Activated naive CD4-positive, alpha-beta T cell treated with anti-CD3 and anti-CD28 coated beads, Interleukin-2, amount 50 U/mL, for 16 hours (primary cell): ENCODE data around the gene PLEKHS1.
"Not testable (repeated sequence)": the region's sequence is repeated elsewhere in the genome, so short reads cannot be mapped to it uniquely, and the experiment has no call there.

Experiments used
- DNase-seq: peaks from one replicate; pipeline ENCODE4 v3.0.0-alpha.2; 2020

Gene PLEKHS1

GRCh38 chr10:113742466-113742865 is 9.0 kb upstream of the PLEKHS1 start:
- DNase-seq, result no peak

GRCh38 chr10:113743594-113743993 is 7.9 kb upstream of the PLEKHS1 start:
- DNase-seq, result no peak

GRCh38 chr10:113745374-113745773 is 6.1 kb upstream of the PLEKHS1 start:
- DNase-seq, result no peak

- no peak for DNase-seq
These were observed 5.1 kb upstream of the PLEKHS1 start for GRCh38 chr10:113746217-113746957.

- no peak for DNase-seq
These were observed 1.1 kb downstream of the PLEKHS1 start for GRCh38 chr10:113752553-113752952.

- no peak for DNase-seq
These were observed 1.7 kb downstream of the PLEKHS1 start for GRCh38 chr10:113753020-113753692.

GRCh38 chr10:113754125-113754524 is 2.6 kb downstream of the PLEKHS1 start:
- DNase-seq, result no peak

- DNase-seq, result no peak
These were observed 3.3 kb downstream of the PLEKHS1 start for GRCh38 chr10:113754768-113755167.

GRCh38 chr10:113756940-113757543 is 5.6 kb downstream of the PLEKHS1 start:
- DNase-seq, result no peak

GRCh38 chr10:113762083-113762482 is 10.6 kb downstream of the PLEKHS1 start:
- no peak for DNase-seq

- no peak for DNase-seq
These were observed 13.1 kb downstream of the PLEKHS1 start for GRCh38 chr10:113764582-113764981.

GRCh38 chr10:113765910-113766309 is 14.4 kb downstream of the PLEKHS1 start:
- DNase-seq, result no peak

GRCh38 chr10:113767222-113767621 is 15.7 kb downstream of the PLEKHS1 start:
- DNase-seq, result no peak

GRCh38 chr10:113770346-113770745 is 18.9 kb downstream of the PLEKHS1 start:
- no peak for DNase-seq

GRCh38 chr10:113771131-113771530 is 19.6 kb downstream of the PLEKHS1 start:
- not testable (repeated sequence) for DNase-seq

GRCh38 chr10:113775686-113776294 is 24.3 kb downstream of the PLEKHS1 start:
- DNase-seq, result no peak

- no peak for DNase-seq
These were observed 25.1 kb downstream of the PLEKHS1 start for GRCh38 chr10:113776553-113776952.

GRCh38 chr10:113780681-113781250 is 29.3 kb downstream of the PLEKHS1 start:
- no peak for DNase-seq

GRCh38 chr10:113782367-113782766 is 30.9 kb downstream of the PLEKHS1 start:
- DNase-seq, result no peak

- no peak for DNase-seq
These were observed 31.7 kb downstream of the PLEKHS1 start for GRCh38 chr10:113782986-113783704.

GRCh38 chr10:113788604-113789083 is 37.2 kb downstream of the PLEKHS1 start:
- DNase-seq, result no peak

- DNase-seq, result no peak
These were observed 40.2 kb downstream of the PLEKHS1 start for GRCh38 chr10:113791691-113792090.
